Hepatocyte (in vitro differentiated cells): ENCODE data around the gene NEK4.

ENCODE experiments used
- CTCF ChIP-seq: fragments of 200-600 bp; sonication (generic); IDR thresholded peaks from 2 replicates; pipeline ENCODE4 v1.5.1; 2016; ENCODE audit warnings: antibody characterized with exemption, mild to moderate bottlenecking; ENCODE audit not compliant: poor library complexity
- EZH2 ChIP-seq: fragments of 200-600 bp; sonication (generic); IDR thresholded peaks from 2 replicates; pipeline ENCODE4 v1.6.1; 2016; ENCODE audit warnings: antibody characterized with exemption, mild to moderate bottlenecking, borderline replicate concordance

- no peak for TF ChIP-seq CTCF
- no peak for TF ChIP-seq EZH2
Measured at GRCh38 chr3:52743152-52743551, 27.6 kb downstream of the NEK4 start.
